Choroid plexus epithelial cell (primary cell): ENCODE results near the gene NCBP3.
A peak's percentile ranks its signal among the peaks of the same experiment; 100 is the strongest.

Experiments used
- DNase-seq: peaks from one replicate; pipeline ENCODE4 v3.0.0-alpha.2; 2010; ENCODE audit warnings: low read depth
- H3K4me3 ChIP-seq: 2 replicates; pipeline ENCODE4 v1.5.1; 2011; ENCODE audit warnings: low read depth, mild to moderate bottlenecking, control low read depth, low read length, moderate library complexity
- CTCF ChIP-seq: conservative IDR thresholded peaks from 2 replicates; pipeline ENCODE4 v1.5.1; 2011; ENCODE audit warnings: low read depth, mild to moderate bottlenecking, control low read depth, inconsistent platforms, low read length, moderate library complexity

NCBP3 gene

GRCh38 chr17:3812771-3813170, 33.3 kb downstream of the NCBP3 start:
- DNase-seq, result no peak
- H3K4me3 ChIP-seq, result no peak overlapping the region
- no peak for TF ChIP-seq CTCF

GRCh38 chr17:3812284-3812683, 33.8 kb downstream of the NCBP3 start:
- no peak overlapping the region for H3K4me3 ChIP-seq
- no peak for DNase-seq
- TF ChIP-seq CTCF, result no peak

GRCh38 chr17:3810019-3810418, 36.0 kb downstream of the NCBP3 start:
- TF ChIP-seq CTCF, result no peak
- H3K4me3 ChIP-seq, result no peak overlapping the region
- no peak for DNase-seq

- no peak for TF ChIP-seq CTCF
- DNase-seq, result no peak
- H3K4me3 ChIP-seq, result no peak overlapping the region
Observed at GRCh38 chr17:3809135-3809534, 36.9 kb downstream of the NCBP3 start.

- no peak for TF ChIP-seq CTCF
- H3K4me3 ChIP-seq, result no peak overlapping the region
- DNase-seq, result peak; percentile 40
Observed at GRCh38 chr17:3808701-3809100, 37.3 kb downstream of the NCBP3 start.

- no peak for TF ChIP-seq CTCF
- no peak overlapping the region for H3K4me3 ChIP-seq
- DNase-seq, result no peak
Observed at GRCh38 chr17:3805581-3805980, 40.5 kb downstream of the NCBP3 start.

GRCh38 chr17:3804503-3804931, 41.5 kb downstream of the NCBP3 start:
- DNase-seq, result peak; percentile 69
- no peak overlapping the region for H3K4me3 ChIP-seq
- no peak for TF ChIP-seq CTCF
